Naive thymus-derived CD4-positive, alpha-beta T cell (primary cell): ENCODE data around the gene ALKBH6. TPM values are rescaled to one million over a fixed set of nuclear protein-coding genes. Genes with fewer than 3 reads are reported as not detected.
"Not testable (repeated sequence)": the region's sequence is repeated elsewhere in the genome, so short reads cannot be mapped to it uniquely, and the experiment has no call there.

Source experiments
- ATAC-seq: fragments of 150-1000 bp; cut with Tn5 transposase; 2 replicates; pipeline ENCODE4 v1.10.0; 2021; ENCODE audit warnings: mild to moderate bottlenecking, moderate library complexity
- CTCF ChIA-PET: fragments of 350-600 bp; sonication (Branson Sonifier 250); formaldehyde crosslinking; loops from one replicate; lab custom pipeline; 2021; ENCODE audit warnings: antibody characterized with exemption; lab: Charles Lee
- POLR2A ChIA-PET: fragments of 350-600 bp; sonication (Branson Sonifier 250); formaldehyde crosslinking; loops from one replicate; lab custom pipeline; 2021; ENCODE audit warnings: antibody characterized with exemption, inconsistent platforms; lab: Charles Lee
- DNase-seq, 9 donors: peaks; one replicate each; pipeline versions ENCODE4 v3.0.0 to v3.0.0-alpha.2; 2020 to 2022; ENCODE audit warnings: mixed read lengths in 1 of 9
- H3K27ac ChIP-seq: one replicate; pipeline ENCODE4 v1.7.0; 2013; ENCODE audit warnings: mild to moderate bottlenecking, low read depth, low read length, moderate library complexity
- H3K27me3 ChIP-seq, 2 donors: one replicate each; pipeline ENCODE4 v1.7.0; 2013; ENCODE audit warnings: low read length in 2 of 2, mild to moderate bottlenecking in 2 of 2, moderate library complexity in 2 of 2; ENCODE audit not compliant: control insufficient read depth in 2 of 2, insufficient read depth in 2 of 2
- H3K36me3 ChIP-seq, 3 experiments: 1 replicate in 2 of 3; 2 replicates in 1 of 3; pipeline ENCODE4 v1.7.0; 2013; ENCODE audit warnings: low read length in 3 of 3, mild to moderate bottlenecking in 3 of 3, moderate library complexity in 1 of 3; ENCODE audit not compliant: insufficient read depth in 3 of 3, control insufficient read depth in 2 of 3
- H3K4me1 ChIP-seq, 2 donors: one replicate each; pipeline ENCODE4 v1.7.0; 2013; ENCODE audit warnings: low read length in 2 of 2, mild to moderate bottlenecking in 2 of 2, moderate library complexity in 1 of 2; ENCODE audit not compliant: control insufficient read depth in 2 of 2, insufficient read depth in 2 of 2
- H3K4me3 ChIP-seq: 2 replicates; pipeline ENCODE4 v1.7.0; 2013; ENCODE audit warnings: mild to moderate bottlenecking, low read length
- H3K9me3 ChIP-seq, 3 experiments: 1 replicate in 2 of 3; 2 replicates in 1 of 3; pipeline ENCODE4 v1.7.0; 2013; ENCODE audit warnings: low read length in 3 of 3; ENCODE audit not compliant: control insufficient read depth in 2 of 3
- H3K27ac Mint-ChIP-seq, 9 donors: one replicate each; pipeline ENCODE4 v1.8.0; 2020 to 2022; ENCODE audit warnings: mixed read lengths in 9 of 9, mild to moderate bottlenecking in 8 of 9, moderate library complexity in 5 of 9, inconsistent platforms in 2 of 9
- H3K27me3 Mint-ChIP-seq, 5 donors: one replicate each; pipeline ENCODE4 v1.8.0; 2021 to 2022; ENCODE audit warnings: mixed read lengths in 5 of 5, mild to moderate bottlenecking in 1 of 5
- H3K36me3 Mint-ChIP-seq, 5 donors: one replicate each; pipeline ENCODE4 v1.8.0; 2020 to 2022; ENCODE audit warnings: mixed read lengths in 5 of 5, mild to moderate bottlenecking in 3 of 5, inconsistent platforms in 1 of 5
- H3K4me1 Mint-ChIP-seq, 7 donors: one replicate each; pipeline ENCODE4 v1.8.0; 2020 to 2022; ENCODE audit warnings: mixed read lengths in 7 of 7, mild to moderate bottlenecking in 3 of 7, inconsistent platforms in 1 of 7
- H3K4me3 Mint-ChIP-seq, 10 donors: one replicate each; pipeline ENCODE4 v1.8.0; 2020 to 2022; ENCODE audit warnings: mild to moderate bottlenecking in 10 of 10, mixed read lengths in 10 of 10, moderate library complexity in 6 of 10, inconsistent platforms in 2 of 10
- H3K9me3 Mint-ChIP-seq, 11 donors: one replicate each; pipeline ENCODE4 v1.8.0; 2020 to 2022; ENCODE audit warnings: mixed read lengths in 11 of 11, mild to moderate bottlenecking in 4 of 11, inconsistent platforms in 1 of 11, moderate library complexity in 1 of 11
- intact Hi-C, 2 donors: fragments of 100-400 bp; cut with micrococcal nuclease; formaldehyde crosslinking; loops; one replicate each; pipeline ENCODE4 v1.15.1; 2023
- polyA plus RNA-seq, 2 donors: library from polyadenylated mRNA; unstranded; fragments of 300-500 nt; fragmentation: Illumina TruSeq; gene quantifications; one replicate each; pipeline ENCODE4 v1.2.3, GENCODE V29; 2021
- total RNA-seq, 6 experiments: library from RNA in 5 of 6; stranded (reverse) in 5 of 6; gene quantifications; 1 replicate in 5 of 6; 2 replicates in 1 of 6; pipeline ENCODE4 v1.2.3 and lab custom pipeline; 2021 to 2026

ALKBH6 gene
- total and polyA plus RNA-seq, 7 experiments from 2014 or later, result 19.1 to 60.6 (median 44.5) TPM

DNA sequence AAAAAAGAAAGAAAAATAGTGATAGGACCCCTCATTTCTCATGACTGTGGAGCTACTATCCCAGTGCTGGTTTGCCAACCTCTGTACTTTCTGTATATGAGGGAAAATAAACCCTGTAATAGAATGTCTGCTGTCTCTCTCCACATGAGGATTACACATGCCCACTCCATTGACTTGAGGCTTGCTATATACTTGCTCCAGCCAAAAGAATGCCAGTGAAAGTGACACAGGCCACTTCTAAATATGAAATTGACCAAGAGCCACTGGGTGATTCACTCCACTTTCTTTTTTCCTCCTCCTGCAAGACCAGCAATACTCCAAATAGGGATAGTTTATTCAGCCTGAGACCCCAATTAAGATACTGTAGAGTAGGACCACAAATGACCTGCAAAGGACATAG, 33.8 kb upstream of the ALKBH6 start:
- H3K36me3 Mint-ChIP-seq, result peaks cover 5 to 22% (median 14%) of the 10 kb centered on the region in 5 donors
- no peaks in the 10 kb centered on the region for H3K27me3 Mint-ChIP-seq
- Histone ChIP-seq H3K27me3 (no peaks in the 10 kb centered on the region), H3K9me3 (no peaks in the 10 kb centered on the region), H3K4me1 (no peaks in the 10 kb centered on the region), H3K27ac (no peak overlapping the region), H3K36me3 (peaks cover 0 to 5% (median 0%) of the 10 kb centered on the region in 3 experiments), H3K4me3 (no peak overlapping the region)
- H3K4me3 Mint-ChIP-seq, result no peak overlapping the region
- H3K4me1 Mint-ChIP-seq, result peaks cover 0 to 30% (median 14%) of the 10 kb centered on the region in 7 donors
- POLR2A ChIA-PET, result no interaction called here
- CTCF ChIA-PET, result no interaction called here
- ATAC-seq (no peak), DNase-seq (no peak)
- no peaks in the 10 kb centered on the region for H3K9me3 Mint-ChIP-seq
- no peak overlapping the region for H3K27ac Mint-ChIP-seq
- intact Hi-C loops, result no loop called here

DNA sequence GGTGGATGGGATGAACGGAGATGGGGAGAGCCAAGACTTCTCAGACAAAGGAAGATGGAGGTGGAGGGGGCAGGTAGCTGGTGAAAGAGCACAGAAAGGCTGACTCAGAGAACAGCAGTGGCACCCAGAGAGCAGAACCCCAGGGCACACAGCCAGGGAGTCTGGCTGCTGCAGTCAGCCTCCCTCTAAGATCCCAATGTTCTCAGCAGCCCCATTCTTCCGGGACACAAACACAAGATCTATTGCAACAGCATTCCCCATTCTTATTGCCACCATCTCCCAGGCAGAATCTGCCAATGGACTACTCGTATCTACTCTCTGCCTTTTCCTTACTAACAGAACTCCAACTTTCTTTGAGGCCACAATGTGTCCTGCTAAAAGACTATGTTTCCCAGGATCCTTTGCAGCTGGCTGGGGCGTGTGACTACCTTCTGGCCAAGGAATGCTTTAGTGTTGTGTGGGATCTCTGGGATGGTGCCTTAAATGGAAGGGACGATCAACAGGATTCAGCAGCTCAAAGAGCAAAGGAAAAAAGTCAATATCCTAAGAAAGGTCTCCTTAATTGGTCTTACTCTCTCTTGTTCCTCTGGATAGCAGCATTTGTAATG, 32.5 kb upstream of the ALKBH6 start:
- Histone ChIP-seq H3K27ac (no peak overlapping the region), H3K9me3 (no peaks in the 10 kb centered on the region), H3K4me3 (no peak overlapping the region), H3K27me3 (no peaks in the 10 kb centered on the region), H3K4me1 (no peaks in the 10 kb centered on the region), H3K36me3 (peaks cover 0 to 5% (median 0%) of the 10 kb centered on the region in 3 experiments)
- H3K9me3 Mint-ChIP-seq, result no peaks in the 10 kb centered on the region
- no peaks in the 10 kb centered on the region for H3K27me3 Mint-ChIP-seq
- DNase-seq (no peak), ATAC-seq (no peak)
- CTCF ChIA-PET, result interaction anchor here (0.5 to 0.6 kb wide), 2 partner anchors 69 to 1956 kb away, joined by 3 to 4 read pairs; partner anchors contain the start of gene TBCB
- peaks cover 5 to 22% (median 14%) of the 10 kb centered on the region in 5 donors for H3K36me3 Mint-ChIP-seq
- intact Hi-C loops, result no loop called here
- H3K27ac Mint-ChIP-seq, result no peak overlapping the region
- no peak overlapping the region for H3K4me3 Mint-ChIP-seq
- peaks cover 0 to 29% (median 11%) of the 10 kb centered on the region in 7 donors for H3K4me1 Mint-ChIP-seq
- POLR2A ChIA-PET, result interaction anchor here (0.6 kb wide), 1 partner anchor 427 kb away, joined by 4 read pairs; no protein-coding TSS in a partner anchor

DNA sequence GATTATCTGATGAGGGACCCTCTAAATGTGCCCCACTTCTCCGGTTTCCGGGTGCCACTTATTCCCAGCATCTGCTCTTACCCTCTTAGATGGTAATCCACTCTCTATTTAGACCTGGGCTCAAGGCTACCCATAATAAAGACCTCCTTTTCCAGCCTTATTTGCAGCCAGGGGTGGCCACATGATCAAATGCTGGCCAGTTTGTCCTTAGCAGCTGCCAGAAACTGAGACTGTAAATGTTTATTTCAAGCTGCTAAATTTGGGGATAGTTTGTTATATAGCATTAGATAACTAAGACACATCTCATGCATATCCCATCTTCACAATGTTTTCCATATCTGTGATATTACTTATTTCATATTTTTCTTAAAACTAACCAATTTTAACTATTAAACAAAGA, 29.9 kb upstream of the ALKBH6 start:
- H3K4me1 ChIP-seq, result no peaks in the 10 kb centered on the region
- ChIA-PET POLR2A (no interaction called here), CTCF (no interaction called here)
- no peaks in the 10 kb centered on the region for H3K27me3 ChIP-seq
- no peak for DNase-seq
- peaks cover 0 to 12% (median 4%) of the 10 kb centered on the region in 7 donors for H3K4me1 Mint-ChIP-seq
- peaks cover 0 to 25% (median 14%) of the 10 kb centered on the region in 5 donors for H3K36me3 Mint-ChIP-seq
- peaks cover 0 to 5% (median 0%) of the 10 kb centered on the region in 3 experiments for H3K36me3 ChIP-seq
- H3K4me3 ChIP-seq, result no peak overlapping the region
- no peak overlapping the region for H3K27ac Mint-ChIP-seq
- no peak for ATAC-seq
- no peak overlapping the region for H3K27ac ChIP-seq
- H3K9me3 Mint-ChIP-seq, result no peaks in the 10 kb centered on the region
- intact Hi-C loops, result no loop called here
- H3K27me3 Mint-ChIP-seq, result no peaks in the 10 kb centered on the region
- H3K9me3 ChIP-seq, result no peaks in the 10 kb centered on the region
- no peak overlapping the region for H3K4me3 Mint-ChIP-seq

DNA sequence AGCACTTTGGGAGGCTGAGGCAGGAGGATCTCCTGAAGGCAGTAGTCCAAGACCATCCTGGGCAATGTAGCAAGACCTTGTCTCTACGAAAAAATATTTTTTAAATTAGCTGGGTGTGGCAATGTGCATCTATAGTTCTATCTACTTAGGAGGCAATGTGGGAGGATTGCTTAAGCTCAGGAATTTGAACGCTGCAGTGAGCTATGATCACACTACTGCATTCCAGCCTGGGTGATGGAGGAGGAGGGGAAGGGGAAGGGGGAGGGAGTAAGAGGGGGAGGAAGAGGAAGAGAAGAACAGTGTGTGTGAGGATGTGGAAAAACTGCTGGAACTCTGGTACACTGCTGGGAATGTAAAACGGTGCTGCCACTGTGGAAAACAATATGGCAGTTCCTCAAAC, 27.8 kb upstream of the ALKBH6 start:
- Histone ChIP-seq H3K4me3 (no peak overlapping the region), H3K9me3 (no peaks in the 10 kb centered on the region), H3K27me3 (no peaks in the 10 kb centered on the region), H3K36me3 (peaks cover 0 to 5% (median 0%) of the 10 kb centered on the region in 3 experiments), H3K4me1 (peaks cover 0 to 6% of the 10 kb centered on the region in 2 donors), H3K27ac (no peak overlapping the region)
- ATAC-seq (no peak), DNase-seq (no peak)
- Mint-ChIP-seq H3K36me3 (peaks cover 0 to 22% (median 14%) of the 10 kb centered on the region in 5 donors), H3K4me3 (no peak overlapping the region), H3K27ac (no peak overlapping the region), H3K27me3 (no peaks in the 10 kb centered on the region), H3K4me1 (peaks cover 4 to 19% (median 11%) of the 10 kb centered on the region in 7 donors), H3K9me3 (no peaks in the 10 kb centered on the region)
- intact Hi-C loops, result no loop called here
- ChIA-PET POLR2A (no interaction called here), CTCF (no interaction called here)

DNA sequence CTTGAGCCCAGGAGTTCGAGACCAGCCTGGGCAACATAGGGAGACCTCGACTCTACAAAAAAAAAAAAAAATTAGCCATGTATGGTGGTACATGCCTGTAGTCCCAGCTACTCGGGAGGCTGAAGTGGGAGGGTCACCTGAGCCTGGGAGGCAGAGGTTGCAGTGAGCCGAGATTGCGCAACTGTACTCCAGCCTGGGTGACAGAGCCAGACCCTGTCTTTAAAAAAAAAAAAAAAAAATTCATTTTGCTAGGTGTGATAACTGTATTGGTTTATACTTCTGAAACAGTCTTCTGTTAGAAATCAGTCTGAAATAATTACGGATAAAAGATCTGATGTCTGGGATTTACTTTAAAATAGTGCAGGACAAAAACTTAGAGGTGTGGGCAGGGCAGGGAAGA, 27.1 kb upstream of the ALKBH6 start:
- ATAC-seq, H3K36me3 ChIP-seq, H3K9me3 ChIP-seq, H3K4me3 Mint-ChIP-seq, H3K4me3 ChIP-seq, H3K27me3 Mint-ChIP-seq, H3K9me3 Mint-ChIP-seq, H3K27ac Mint-ChIP-seq, POLR2A ChIA-PET, intact Hi-C loops, H3K27me3 ChIP-seq, H3K27ac ChIP-seq, CTCF ChIA-PET, DNase-seq: not testable (repeated sequence)
- Mint-ChIP-seq H3K4me1 (peaks cover 6 to 20% (median 13%) of the 10 kb centered on the region in 7 donors), H3K36me3 (peaks cover 0 to 17% (median 12%) of the 10 kb centered on the region in 5 donors)
- peaks cover 0 to 13% of the 10 kb centered on the region in 2 donors for H3K4me1 ChIP-seq

DNA sequence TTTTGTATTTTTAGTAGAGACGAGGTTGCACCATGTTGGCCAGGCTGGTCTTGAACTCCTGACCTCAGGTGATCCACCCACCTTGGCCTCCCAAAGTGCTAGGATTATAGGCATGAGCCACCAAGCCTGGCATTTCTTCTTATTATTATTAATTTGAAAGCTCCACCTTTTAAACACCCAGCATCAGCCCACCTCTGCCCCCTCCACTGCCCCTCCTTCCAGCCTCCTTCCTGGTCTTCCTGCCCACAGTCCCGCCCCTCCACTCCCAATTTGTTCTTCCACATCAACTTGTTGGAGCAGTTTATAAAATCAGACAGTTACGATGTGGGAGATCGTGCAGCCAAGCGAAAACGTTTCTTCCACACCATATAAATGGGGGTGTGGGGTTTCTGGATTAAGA, 26.5 kb upstream of the ALKBH6 start:
- Histone ChIP-seq H3K36me3 (peaks cover 0 to 2% (median 0%) of the 10 kb centered on the region in 3 experiments), H3K27me3 (no peaks in the 10 kb centered on the region), H3K27ac (no peak overlapping the region), H3K4me3 (no peak overlapping the region), H3K4me1 (peaks cover 0 to 19% of the 10 kb centered on the region in 2 donors), H3K9me3 (no peaks in the 10 kb centered on the region)
- no peaks in the 10 kb centered on the region for H3K27me3 Mint-ChIP-seq
- peaks cover 0 to 13% (median 9%) of the 10 kb centered on the region in 5 donors for H3K36me3 Mint-ChIP-seq
- POLR2A ChIA-PET, result no interaction called here
- ATAC-seq (no peak), DNase-seq (no peak)
- CTCF ChIA-PET, result no interaction called here
- H3K9me3 Mint-ChIP-seq, result no peaks in the 10 kb centered on the region
- intact Hi-C loops, result no loop called here
- H3K27ac Mint-ChIP-seq, result no peak overlapping the region
- no peak overlapping the region for H3K4me3 Mint-ChIP-seq
- peaks cover 12 to 24% (median 18%) of the 10 kb centered on the region in 7 donors for H3K4me1 Mint-ChIP-seq
